IMR-90 (cell line): Measurements from ENCODE around the gene CALHM1. TPM values are rescaled to one million over a fixed set of nuclear protein-coding genes. Genes with fewer than 3 reads are reported as not detected.

Experiments
- ATAC-seq: fragments of 200-7000 bp; cut with Tn5 transposase; 2 replicates; pipeline ENCODE4 v1.9.1; 2020; ENCODE audit warnings: low read depth, mild to moderate bottlenecking, moderate library complexity
- BruUV-seq: library from RNA; stranded (reverse); fragments of 400-500 nt; replicated peaks from 2 replicates; lab custom pipeline; 2021; lab: Mats Ljungman, UMichigan
- CTCF ChIA-PET: fragments of 300-600 bp; formaldehyde crosslinking; extraction: SDS; loops from one replicate; lab custom pipeline; 2021; ENCODE audit warnings: antibody characterized with exemption; lab: Yijun Ruan, JAX
- POLR2A ChIA-PET: fragments of 300-600 bp; sonication (Branson Sonifier 250); formaldehyde crosslinking; loops from one replicate; lab custom pipeline; 2022; ENCODE audit warnings: antibody characterized with exemption; ENCODE audit not compliant: unreplicated experiment; lab: Charles Lee
- DNase-seq: peaks from one replicate; pipeline ENCODE4 v3.0.0; 2013
- H2AFZ ChIP-seq: replicated peaks from 2 replicates; pipeline ENCODE3; 2013; ENCODE audit warnings: low read length, mild to moderate bottlenecking; ENCODE audit not compliant: poor library complexity
- H2AK5ac ChIP-seq: 2 replicates; pipeline ENCODE4 v1.6.1; 2013; ENCODE audit warnings: low read depth, low read length, inconsistent platforms
- H2AK9ac ChIP-seq: replicated peaks from 2 replicates; pipeline ENCODE3; 2013; ENCODE audit warnings: mild to moderate bottlenecking, low read depth, low read length, moderate library complexity; ENCODE audit not compliant: poor library complexity
- H2BK120ac ChIP-seq: 2 replicates; pipeline ENCODE4 v1.6.1; 2013; ENCODE audit warnings: low read depth, low read length, inconsistent platforms
- H2BK15ac ChIP-seq: 3 replicates; pipeline ENCODE4 v1.6.1; 2013; ENCODE audit warnings: low read depth, low read length, inconsistent platforms
- H2BK20ac ChIP-seq: 2 replicates; pipeline ENCODE4 v1.6.1; 2013; ENCODE audit warnings: low read depth, mild to moderate bottlenecking, inconsistent platforms, low read length, moderate library complexity
- H2BK5ac ChIP-seq: 2 replicates; pipeline ENCODE4 v1.6.1; 2013; ENCODE audit warnings: mild to moderate bottlenecking, low read depth, low read length, inconsistent platforms; ENCODE audit not compliant: poor library complexity, severe bottlenecking
- H3K14ac ChIP-seq: replicated peaks from 2 replicates; pipeline ENCODE4 v1.6.1; 2013; ENCODE audit warnings: low read depth, low read length, inconsistent platforms
- H3K18ac ChIP-seq: 2 replicates; pipeline ENCODE4 v1.6.1; 2013; ENCODE audit warnings: low read depth, low read length, control low read depth
- H3K23ac ChIP-seq: 2 replicates; pipeline ENCODE4 v1.6.1; 2013; ENCODE audit warnings: low read depth, low read length, inconsistent platforms
- H3K27ac ChIP-seq: 2 replicates; pipeline ENCODE4 v1.5.1; 2013; ENCODE audit warnings: mild to moderate bottlenecking, control low read depth, low read length; ENCODE audit not compliant: insufficient read depth
- H3K27me3 ChIP-seq: 2 replicates; pipeline ENCODE4 v1.6.1; 2013; ENCODE audit warnings: low read length; ENCODE audit not compliant: control insufficient read depth, insufficient read depth
- H3K36me3 ChIP-seq: 2 replicates; pipeline ENCODE4 v1.6.1; 2013; ENCODE audit warnings: low read length, mixed read lengths; ENCODE audit not compliant: control insufficient read depth, insufficient read depth
- H3K4ac ChIP-seq: 2 replicates; pipeline ENCODE4 v1.6.1; 2013; ENCODE audit warnings: low read depth, low read length, inconsistent platforms
- H3K4me1 ChIP-seq: 2 replicates; pipeline ENCODE4 v1.6.1; 2013; ENCODE audit warnings: low read length, mixed read lengths; ENCODE audit not compliant: control insufficient read depth, insufficient read depth
- H3K4me2 ChIP-seq: 2 replicates; pipeline ENCODE4 v1.6.1; 2013; ENCODE audit warnings: low read depth, mild to moderate bottlenecking, control low read depth, low read length, moderate library complexity
- H3K4me3 ChIP-seq: 2 replicates; pipeline ENCODE4 v1.5.1; 2013; ENCODE audit warnings: low read depth, mild to moderate bottlenecking, control low read depth, low read length, moderate library complexity; ENCODE audit not compliant: insufficient read depth
- H3K56ac ChIP-seq: 2 replicates; pipeline ENCODE4 v1.6.1; 2013; ENCODE audit warnings: low read length, inconsistent platforms; ENCODE audit not compliant: insufficient read depth; ENCODE audit errors: extremely low read depth
- H3K79me1 ChIP-seq, 2 experiments: 2 replicates each; pipeline ENCODE4 v1.6.1; 2013; ENCODE audit warnings: low read length in 2 of 2, inconsistent platforms in 1 of 2, low read depth in 1 of 2
- H3K9ac ChIP-seq: 2 replicates; pipeline ENCODE4 v1.6.1; 2013; ENCODE audit warnings: low read depth, low read length, control low read depth
- H3K9me1 ChIP-seq: 2 replicates; pipeline ENCODE4 v1.6.1; 2013; ENCODE audit warnings: low read length, inconsistent platforms; ENCODE audit not compliant: insufficient read depth
- H3K9me3 ChIP-seq: 2 replicates; pipeline ENCODE4 v1.6.1; 2013; ENCODE audit warnings: low read length; ENCODE audit not compliant: control insufficient read depth, insufficient read depth
- H4K20me1 ChIP-seq: 2 replicates; pipeline ENCODE4 v1.6.1; 2013; ENCODE audit warnings: low read length, inconsistent platforms; ENCODE audit not compliant: insufficient read depth
- H4K5ac ChIP-seq: 2 replicates; pipeline ENCODE4 v1.6.1; 2013; ENCODE audit warnings: mild to moderate bottlenecking, low read depth, low read length, control low read depth
- H4K8ac ChIP-seq, 2 experiments: 2 replicates each; pipeline ENCODE4 v1.6.1; 2013; ENCODE audit warnings: low read depth in 2 of 2, low read length in 2 of 2, control low read depth in 1 of 2, inconsistent platforms in 1 of 2
- H4K91ac ChIP-seq: 2 replicates; pipeline ENCODE4 v1.6.1; 2013; ENCODE audit warnings: low read depth, low read length, inconsistent platforms; ENCODE audit not compliant: insufficient read depth
- BHLHE40 ChIP-seq: fragments of 150-350 bp; IDR thresholded peaks from 2 replicates; pipeline ENCODE4 v1.6.1; 2016; ENCODE audit warnings: mild to moderate bottlenecking, low read depth, low read length
- CEBPB ChIP-seq: IDR thresholded peaks from 2 replicates; pipeline ENCODE4 v1.6.1; 2012; ENCODE audit warnings: low read depth, low read length, improper control_type of control experiment
- CHD1 ChIP-seq: IDR thresholded peaks from 2 replicates; pipeline ENCODE4 v1.6.1; 2012; ENCODE audit warnings: low read depth, low read length, improper control_type of control experiment
- ELK1 ChIP-seq: fragments of 150-350 bp; IDR thresholded peaks from 2 replicates; pipeline ENCODE4 v1.6.1; 2016; ENCODE audit warnings: low read depth, mild to moderate bottlenecking, low read length, moderate library complexity, borderline replicate concordance
- FOS ChIP-seq: fragments of 150-350 bp; IDR thresholded peaks from 2 replicates; pipeline ENCODE4 v1.6.1; 2016; ENCODE audit warnings: low read depth, low read length
- MAFK ChIP-seq: IDR thresholded peaks from 2 replicates; pipeline ENCODE4 v1.6.1; 2012; ENCODE audit warnings: low read depth, low read length, improper control_type of control experiment
- MAZ ChIP-seq: IDR thresholded peaks from 2 replicates; pipeline ENCODE4 v1.6.1; 2012; ENCODE audit warnings: low read depth, mild to moderate bottlenecking, low read length, improper control_type of control experiment, moderate library complexity, borderline replicate concordance
- MXI1 ChIP-seq: IDR thresholded peaks from 2 replicates; pipeline ENCODE4 v1.6.1; 2012; ENCODE audit warnings: low read depth, mild to moderate bottlenecking, low read length, moderate library complexity, borderline replicate concordance
- NFE2L2 ChIP-seq: fragments of 150-350 bp; IDR thresholded peaks from 2 replicates; pipeline ENCODE4 v1.6.1; 2016; ENCODE audit warnings: low read depth, mild to moderate bottlenecking, low read length
- POLR2A ChIP-seq: IDR thresholded peaks from 2 replicates; pipeline ENCODE4 v1.6.1; 2012; ENCODE audit warnings: mild to moderate bottlenecking, low read depth, low read length
- RAD21 ChIP-seq: IDR thresholded peaks from 2 replicates; pipeline ENCODE4 v1.6.1; 2012; ENCODE audit warnings: low read length, improper control_type of control experiment
- RCOR1 ChIP-seq: IDR thresholded peaks from 2 replicates; pipeline ENCODE4 v1.6.1; 2012; ENCODE audit warnings: mild to moderate bottlenecking, low read length, improper control_type of control experiment; ENCODE audit not compliant: insufficient replicate concordance
- RFX5 ChIP-seq: IDR thresholded peaks from 2 replicates; pipeline ENCODE4 v1.8.0; 2012; ENCODE audit warnings: low read depth, mild to moderate bottlenecking, low read length, moderate library complexity
- SMC3 ChIP-seq: fragments of 150-350 bp; IDR thresholded peaks from 2 replicates; pipeline ENCODE4 v1.6.1; 2016; ENCODE audit warnings: low read depth, mild to moderate bottlenecking, antibody characterized with exemption, low read length, moderate library complexity
- WGBS, 2 experiments: methylation state at CpG; one replicate each; pipeline versions ENCODE4 v1.1.5 to v1.1.7; 2013; ENCODE audit warnings: missing lambda C conversion rate in 2 of 2; ENCODE audit not compliant: insufficient read length in 1 of 2; ENCODE audit errors: extremely low coverage in 2 of 2; 5-methylcytosine and 5-hydroxymethylcytosine counted together
- dilution Hi-C: fragments of 300-500 bp; cut with HindIII; formaldehyde crosslinking; loops from one replicate; pipeline ENCODE4 v1.14.3; 2018; ENCODE audit warnings: low sequenced_read_pairs; ENCODE audit not compliant: unreplicated experiment
- in situ Hi-C: fragments of 300-500 bp; cut with MboI; formaldehyde crosslinking; loops from 3 replicates; pipeline ENCODE4 v1.14.3; 2019; ENCODE audit warnings: low sequenced_read_pairs, inconsistent platforms, mixed read lengths
- intact Hi-C: fragments of 100-400 bp; cut with micrococcal nuclease; formaldehyde crosslinking; loops from 2 replicates; pipeline ENCODE4 v1.10.0; 2022
- polyA plus RNA-seq, 3 experiments: library from polyadenylated mRNA; depleted of rRNA; stranded (reverse); fragments of >200 nt; gene quantifications; 2 replicates each; pipeline ENCODE4 v1.2.3, GENCODE V29; 2012; ENCODE audit warnings: low replicate concordance in 1 of 3
- total RNA-seq: library from RNA; depleted of rRNA; stranded (reverse); fragments of >200 nt; gene quantifications from 2 replicates; pipeline ENCODE4 v1.2.3, GENCODE V29; 2012
- TF ChIP-seq, protein P1 (sequence below): fragments of 150-350 bp; IDR thresholded peaks from 2 replicates; pipeline ENCODE4 v1.6.1; 2017; ENCODE audit warnings: mild to moderate bottlenecking, antibody characterized with exemption, low read length, low read depth
- TF ChIP-seq, protein P2 (sequence below): conservative IDR thresholded peaks from 2 replicates; pipeline ENCODE4 v1.5.1; 2012; ENCODE audit warnings: mild to moderate bottlenecking, low read depth, low read length, improper control_type of control experiment

The CALHM1 gene
- total and polyA plus RNA-seq, 2 of the 4 experiments (the other 2 are of a cell fraction), result not detected

- H2BK120ac ChIP-seq, result no peak overlapping the region
- H4K5ac ChIP-seq, result no peak overlapping the region
- DNase-seq (no peak), ATAC-seq (no peak)
- H3K14ac ChIP-seq, result no peak overlapping the region
- H3K56ac ChIP-seq, result no peak overlapping the region
- H3K23ac ChIP-seq, result no peak overlapping the region
- TF ChIP-seq ELK1 (no peak), MAFK (no peak), MAZ (no peak), POLR2A (no peak), CEBPB (no peak), RFX5 (no peak), RCOR1 (no peak), NFE2L2 (no peak), CHD1 (no peak), MXI1 (no peak), SMC3 (no peak), BHLHE40 (no peak), RAD21 (no peak), FOS (no peak)
- TF ChIP-seq, protein P1, sequence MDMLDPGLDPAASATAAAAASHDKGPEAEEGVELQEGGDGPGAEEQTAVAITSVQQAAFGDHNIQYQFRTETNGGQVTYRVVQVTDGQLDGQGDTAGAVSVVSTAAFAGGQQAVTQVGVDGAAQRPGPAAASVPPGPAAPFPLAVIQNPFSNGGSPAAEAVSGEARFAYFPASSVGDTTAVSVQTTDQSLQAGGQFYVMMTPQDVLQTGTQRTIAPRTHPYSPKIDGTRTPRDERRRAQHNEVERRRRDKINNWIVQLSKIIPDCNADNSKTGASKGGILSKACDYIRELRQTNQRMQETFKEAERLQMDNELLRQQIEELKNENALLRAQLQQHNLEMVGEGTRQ, result no peak
- TF ChIP-seq, protein P2, sequence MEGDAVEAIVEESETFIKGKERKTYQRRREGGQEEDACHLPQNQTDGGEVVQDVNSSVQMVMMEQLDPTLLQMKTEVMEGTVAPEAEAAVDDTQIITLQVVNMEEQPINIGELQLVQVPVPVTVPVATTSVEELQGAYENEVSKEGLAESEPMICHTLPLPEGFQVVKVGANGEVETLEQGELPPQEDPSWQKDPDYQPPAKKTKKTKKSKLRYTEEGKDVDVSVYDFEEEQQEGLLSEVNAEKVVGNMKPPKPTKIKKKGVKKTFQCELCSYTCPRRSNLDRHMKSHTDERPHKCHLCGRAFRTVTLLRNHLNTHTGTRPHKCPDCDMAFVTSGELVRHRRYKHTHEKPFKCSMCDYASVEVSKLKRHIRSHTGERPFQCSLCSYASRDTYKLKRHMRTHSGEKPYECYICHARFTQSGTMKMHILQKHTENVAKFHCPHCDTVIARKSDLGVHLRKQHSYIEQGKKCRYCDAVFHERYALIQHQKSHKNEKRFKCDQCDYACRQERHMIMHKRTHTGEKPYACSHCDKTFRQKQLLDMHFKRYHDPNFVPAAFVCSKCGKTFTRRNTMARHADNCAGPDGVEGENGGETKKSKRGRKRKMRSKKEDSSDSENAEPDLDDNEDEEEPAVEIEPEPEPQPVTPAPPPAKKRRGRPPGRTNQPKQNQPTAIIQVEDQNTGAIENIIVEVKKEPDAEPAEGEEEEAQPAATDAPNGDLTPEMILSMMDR, result no peak
- H3K4me1 ChIP-seq, result no peaks in the 10 kb centered on the region; the same call in 1 of the 2 replicates
- no peak overlapping the region for H2BK20ac ChIP-seq
- no peak overlapping the region for H3K18ac ChIP-seq
- H2AK9ac ChIP-seq, result no peak overlapping the region
- intact Hi-C loops (no loop called here), dilution Hi-C loops (no loop called here), in situ Hi-C loops (no loop called here)
- H3K27me3 ChIP-seq, result no peaks in the 10 kb centered on the region
- H3K9me1 ChIP-seq, result no peaks in the 10 kb centered on the region
- H3K4ac ChIP-seq, result no peak overlapping the region
- no CpG with 5 or more reads among the region's 4 CpGs for WGBS, 2 experiments
- no TSS peak for BruUV-seq
- no peak overlapping the region for H3K27ac ChIP-seq
- H4K8ac ChIP-seq, result no peak overlapping the region
- H3K4me2 ChIP-seq, result no peak overlapping the region
- H2BK5ac ChIP-seq, result no peak overlapping the region
- no peak overlapping the region for H2BK15ac ChIP-seq
- no peak overlapping the region for H3K9ac ChIP-seq
- H4K91ac ChIP-seq, result no peak overlapping the region
- H3K79me1 ChIP-seq, result no peaks in the 10 kb centered on the region; a peak in 2 of 4 replicates
- ChIA-PET POLR2A (no interaction called here), CTCF (no interaction called here)
- no peaks in the 10 kb centered on the region for H4K20me1 ChIP-seq
- no peaks in the 10 kb centered on the region for H3K9me3 ChIP-seq
- peaks cover 69% of the 10 kb centered on the region for H3K36me3 ChIP-seq
- H3K4me3 ChIP-seq, result no peak overlapping the region
- no peak overlapping the region for H2AK5ac ChIP-seq
- no peak overlapping the region for H2AFZ ChIP-seq
These were observed 18.9 kb downstream of the CALHM1 start for GRCh38 chr10:103439776-103440175.
